WI38 (cell line): ENCODE results near the gene MARK3.
A peak's percentile ranks its signal among the peaks of the same experiment; 100 is the strongest.

Experiments used
- H3K4me3 ChIP-seq: 2 replicates; pipeline ENCODE4 v1.5.1; 2011; ENCODE audit warnings: low read depth, mild to moderate bottlenecking, control low read depth, low read length
- CTCF ChIP-seq: IDR thresholded peaks from 2 replicates; pipeline ENCODE4 v1.5.1; 2012; ENCODE audit warnings: low read depth, mild to moderate bottlenecking, control low read depth, low read length

Gene MARK3

GRCh38 chr14:103385152-103385928 lies at the start of gene MARK3:
Gene MARK3 (plus strand): TSS chr14:103385415. CDS start chr14:103386030, 615 bp downstream.
- TF ChIP-seq CTCF: peak; percentile 4; the same call in 1 of the 2 replicates
- peak within 1 kb of the TSS; percentile 97 for H3K4me3 ChIP-seq

- no peak overlapping the region for H3K4me3 ChIP-seq
- TF ChIP-seq CTCF: no peak
Measured at GRCh38 chr14:103336191-103336590, 49.0 kb upstream of the MARK3 start.

- H3K4me3 ChIP-seq: no peak overlapping the region
- TF ChIP-seq CTCF: no peak
Measured at GRCh38 chr14:103337794-103338193, 47.4 kb upstream of the MARK3 start.

- H3K4me3 ChIP-seq: no peak overlapping the region
- TF ChIP-seq CTCF: no peak
Measured at GRCh38 chr14:103339561-103339960, 45.7 kb upstream of the MARK3 start.

- H3K4me3 ChIP-seq: no peak overlapping the region
Measured at GRCh38 chr14:103340480-103341212, 44.6 kb upstream of the MARK3 start.

GRCh38 chr14:103341250-103342129 lies 43.7 kb upstream of the MARK3 start:
- no peak for TF ChIP-seq CTCF
- H3K4me3 ChIP-seq: no peak overlapping the region

More at GRCh38 chr14:103340480-103341212, 44.6 kb upstream of the MARK3 start:
- TF ChIP-seq CTCF: no peak
